Measurements from ENCODE around the gene CNTNAP5. TPM values are rescaled to one million over a fixed set of nuclear protein-coding genes. Genes with fewer than 3 reads are reported as not detected.

The CNTNAP5 gene
- total and polyA plus RNA-seq, 9 of the 15 experiments (the other 6 are each of a cell fraction or from before 2014, with no cell fraction given): not detected

GRCh38 chr2:124316881-124317605 lies 292.0 kb downstream of the CNTNAP5 start:
- Histone ChIP-seq H3K9me3 (replicated peaks; ENCODE audit: control insufficient read depth, insufficient read depth, low read depth, low read length) (no peaks in the 10 kb centered on the region), H3K4me3 (no peak overlapping the region), H4K20me1 (replicated peaks; ENCODE audit: control insufficient read depth, insufficient read depth, low read length) (no peaks in the 10 kb centered on the region), H3K4me1 (replicated peaks in 1 of 2; ENCODE audit: control insufficient read depth in 2 of 2, insufficient read depth in 2 of 2, low read length in 2 of 2) (no peaks in the 10 kb centered on the region), H3K27ac (ENCODE audit: extremely low read depth, low read depth, low read length) (no peak overlapping the region), H3K9ac (ENCODE audit: insufficient read depth in 1 of 2, low read depth in 2 of 2, low read length in 2 of 2) (no peak overlapping the region), H3K27me3 (ENCODE audit: control insufficient read depth in 2 of 2, insufficient read depth in 2 of 2, low read length in 2 of 2) (no peaks in the 10 kb centered on the region), H3K36me3 (ENCODE audit: control insufficient read depth, insufficient read depth, low read length) (no peaks in the 10 kb centered on the region), H2AFZ (ENCODE audit: low read depth, low read length) (no peak overlapping the region), H3K4me2 (ENCODE audit: insufficient read depth, low read length) (no peak overlapping the region), H3K79me2 (ENCODE audit: control insufficient read depth, insufficient read depth, low read length) (no peaks in the 10 kb centered on the region), H3K9me1 (ENCODE audit: control insufficient read depth, insufficient read depth, low read length) (no peaks in the 10 kb centered on the region)
- intact Hi-C loops (cut with micrococcal nuclease) (no loop called here), in situ Hi-C loops (cut with MboI) (no loop called here)
- 2% methylated on average over 5 of the region's 5 CpGs for WGBS (ENCODE audit: insufficient coverage, low coverage, missing lambda C conversion rate)
- TF ChIP-seq NR1H2 (CRISPR knock-in tag; IDR thresholded peaks at IDR 0.05) (no peak), ARID1B (IDR thresholded peaks at IDR 0.05) (no peak), THAP7 (CRISPR knock-in tag; IDR thresholded peaks at IDR 0.05) (no peak), HNRNPLL (IDR thresholded peaks at IDR 0.05; ENCODE audit: low read depth, low read length, poor library complexity, severe bottlenecking) (no peak), TCF7 (IDR thresholded peaks at IDR 0.05; ENCODE audit: borderline replicate concordance) (no peak), NRF1 (conservative IDR thresholded peaks at IDR 0.05 in 1 of 2, IDR thresholded peaks at IDR 0.05 in 1 of 2) (no peak), MEIS2 (IDR thresholded peaks at IDR 0.05; ENCODE audit: partially characterized antibody) (no peak), ARHGAP35 (IDR thresholded peaks at IDR 0.05; ENCODE audit: partially characterized antibody) (no peak), ZBTB1 (CRISPR knock-in tag; IDR thresholded peaks at IDR 0.05; ENCODE audit: borderline replicate concordance, low read depth) (no peak), ZNF395 (CRISPR knock-in tag; IDR thresholded peaks at IDR 0.05) (no peak), ZNF263 (CRISPR knock-in tag; IDR thresholded peaks at IDR 0.05; ENCODE audit: borderline replicate concordance) (no peak)
- ChIA-PET CTCF (ENCODE audit: low intra/inter-chr PET ratio) (no interaction called here), POLR2A (no interaction called here)
- BruUV-seq (replicated peaks): no TSS peak
- FAIRE-seq (no peak), DNase-seq (ENCODE audit: extremely low read depth in 1 of 4, low spot score in 3 of 4) (no peak), ATAC-seq (no peak)

Data from K562 (cell line).